A549 (cell line): ENCODE data around the gene LOXL4. TPM values are rescaled to one million over a fixed set of nuclear protein-coding genes. Genes with fewer than 3 reads are reported as not detected.
A peak's percentile ranks its signal among the peaks of the same experiment; 100 is the strongest.

Experiments used
- ATAC-seq, 2 experiments: fragments of 200-7000 bp in 1 of 2; fragments of >200 bp in 1 of 2; cut with Nextera tagmentation in 1 of 2; cut with Tn5 transposase in 1 of 2; 3 replicates each; pipeline versions ENCODE4 v1.8.0 to v1.9.1; 2018 to 2020; ENCODE audit warnings: mild to moderate bottlenecking in 1 of 2, moderate library complexity in 1 of 2
- CTCF ChIA-PET: fragments of 300-600 bp; sonication (Branson Sonifier 250); formaldehyde crosslinking; extraction: SDS; loops from one replicate; lab custom pipeline; 2021; ENCODE audit warnings: antibody characterized with exemption, inconsistent platforms; lab: Yijun Ruan, JAX
- POLR2A ChIA-PET: fragments of 350-600 bp; formaldehyde crosslinking; extraction: SDS; loops from one replicate; lab custom pipeline; 2021; ENCODE audit warnings: antibody characterized with exemption, inconsistent platforms; lab: Yijun Ruan, JAX
- DNase-seq, 2 experiments: peaks; one replicate each; pipeline versions ENCODE4 v3.0.0 to v3.0.0-alpha.2; 2011 to 2016; ENCODE audit warnings: low read depth in 1 of 2, low spot score in 1 of 2
- FAIRE-seq: peaks from 2 replicates; lab custom pipeline; 2011; peaks lifted over from hg19 to GRCh38; lab: Jason Lieb, UNC
- H3K27ac ChIP-seq, 2 experiments: fragments of >200 bp; sonication (Bioruptor Twin); formaldehyde crosslinking; 3 replicates each; pipeline ENCODE4 v1.5.1; 2016 to 2017
- H3K4me1 ChIP-seq: fragments of >200 bp; sonication (Bioruptor Twin); formaldehyde crosslinking; 3 replicates; pipeline ENCODE4 v1.6.1; 2016
- H3K4me2 ChIP-seq: fragments of >200 bp; sonication (Bioruptor Twin); formaldehyde crosslinking; 3 replicates; pipeline ENCODE4 v1.6.1; 2016
- H3K4me3 ChIP-seq: fragments of >200 bp; sonication (Bioruptor Twin); formaldehyde crosslinking; 3 replicates; pipeline ENCODE4 v1.5.1; 2016
- H3K9me3 ChIP-seq: fragments of >200 bp; sonication (Bioruptor Twin); formaldehyde crosslinking; 3 replicates; pipeline ENCODE4 v1.6.1; 2016
- ATOH8 ChIP-seq: fragments of 250-450 bp; sonication (Bioruptor Pico); IDR thresholded peaks from 2 replicates; pipeline ENCODE4 v1.5.0; 2020; ENCODE audit warnings: low read depth, mild to moderate bottlenecking, moderate library complexity
- BHLHE40 ChIP-seq: IDR thresholded peaks from 2 replicates; pipeline ENCODE4 v1.6.1; 2012; ENCODE audit warnings: low read depth, low read length, inconsistent platforms
- CBX8 ChIP-seq: fragments of 200-600 bp; sonication (generic); IDR thresholded peaks from 2 replicates; pipeline ENCODE4 v1.6.1; 2016
- CEBPB ChIP-seq, 2 experiments: fragments of >200 bp in 1 of 2; sonication (Bioruptor Twin) in 1 of 2; formaldehyde crosslinking in 1 of 2; IDR thresholded peaks; 2 replicates each; pipeline ENCODE4 v1.6.1; 2012 to 2016
- CHD4 ChIP-seq: fragments of 200-600 bp; sonication (generic); IDR thresholded peaks from 2 replicates; pipeline ENCODE4 v1.6.1; 2016; ENCODE audit warnings: antibody characterized with exemption, mild to moderate bottlenecking, borderline replicate concordance
- CTCF ChIP-seq: fragments of >200 bp; sonication (Bioruptor Twin); formaldehyde crosslinking; IDR thresholded peaks from 3 replicates; pipeline ENCODE4 v1.5.1; 2016
- EHMT2 ChIP-seq: fragments of 200-600 bp; sonication (generic); IDR thresholded peaks from 2 replicates; pipeline ENCODE4 v1.6.1; 2016; ENCODE audit warnings: antibody characterized with exemption, low read depth, mild to moderate bottlenecking, moderate library complexity
- ELK1 ChIP-seq: fragments of 150-350 bp; IDR thresholded peaks from 2 replicates; pipeline ENCODE4 v1.6.1; 2014; ENCODE audit warnings: low read depth, mild to moderate bottlenecking, low read length
- EP300 ChIP-seq, 2 experiments: fragments of >200 bp; sonication (Bioruptor Twin); formaldehyde crosslinking; IDR thresholded peaks; 2 replicates in 1 of 2; 3 replicates in 1 of 2; pipeline ENCODE4 v1.6.1; 2016 to 2017
- FOSB ChIP-seq: fragments of 250-450 bp; sonication (Bioruptor Pico); IDR thresholded peaks from 2 replicates; pipeline ENCODE4 v1.5.0; 2020; ENCODE audit warnings: mild to moderate bottlenecking, moderate library complexity
- HDAC2 ChIP-seq: fragments of 200-600 bp; sonication (generic); IDR thresholded peaks from 2 replicates; pipeline ENCODE4 v1.6.1; 2016
- HMGXB4 ChIP-seq: fragments of 250-450 bp; sonication (Bioruptor Pico); IDR thresholded peaks from 2 replicates; pipeline ENCODE4 v1.5.0; 2021; ENCODE audit warnings: mild to moderate bottlenecking, moderate library complexity, borderline replicate concordance
- KDM5A ChIP-seq: fragments of 200-600 bp; sonication (generic); IDR thresholded peaks from 2 replicates; pipeline ENCODE4 v1.6.1; 2016; ENCODE audit warnings: antibody characterized with exemption, mild to moderate bottlenecking
- MAX ChIP-seq: IDR thresholded peaks from 2 replicates; pipeline ENCODE4 v1.6.1; 2012
- NFE2L2 ChIP-seq: fragments of 150-350 bp; conservative IDR thresholded peaks from 2 replicates; pipeline ENCODE4 v1.6.1; 2014; ENCODE audit warnings: low read length
- NR3C1 ChIP-seq: fragments of >200 bp; sonication (Bioruptor Twin); formaldehyde crosslinking; IDR thresholded peaks from 3 replicates; pipeline ENCODE4 v1.6.1; 2017
- POLR2AphosphoS2 ChIP-seq: conservative IDR thresholded peaks from 2 replicates; pipeline ENCODE4 v1.6.1; 2012; ENCODE audit warnings: low read length, improper control_type of control experiment, inconsistent platforms
- RNF2 ChIP-seq: fragments of 200-600 bp; sonication (generic); IDR thresholded peaks from 2 replicates; pipeline ENCODE4 v1.6.1; 2016; ENCODE audit warnings: low read depth, mild to moderate bottlenecking, antibody characterized with exemption, moderate library complexity, borderline replicate concordance
- ZC3H11A ChIP-seq: fragments of 450-650 bp; IDR thresholded peaks from 2 replicates; pipeline ENCODE4 v1.6.1; 2014; ENCODE audit warnings: antibody characterized with exemption, mild to moderate bottlenecking
- ZFP36 ChIP-seq: fragments of 450-650 bp; IDR thresholded peaks from 2 replicates; pipeline ENCODE4 v1.6.1; 2014; ENCODE audit warnings: borderline replicate concordance; ENCODE audit not compliant: partially characterized antibody
- WGBS: methylation state at CpG from one replicate; pipeline ENCODE4 v1.1.6; 2017; ENCODE audit errors: missing lambda C conversion rate; 5-methylcytosine and 5-hydroxymethylcytosine counted together
- polyA minus RNA-seq: library from RNA; depleted of rRNA, polyadenylated mRNA; stranded (reverse); fragments of >200 nt; gene quantifications from 2 replicates; pipeline ENCODE4 v1.2.3, GENCODE V29; 2011; rRNA and poly(A)+ RNA removed
- polyA plus RNA-seq, 4 experiments: library from polyadenylated mRNA; depleted of rRNA in 3 of 4; stranded (reverse); fragments of >200 nt; fragmentation: RNase III in 1 of 4; extraction: RNeasy Plus Mini Kit Qiagen cat#74134 plus additional on column Dnase treatment in 1 of 4; gene quantifications; 2 replicates in 3 of 4; 3 replicates in 1 of 4; pipeline ENCODE4 v1.2.3, GENCODE V29; 2011 to 2017

LOXL4 gene
- 2.1 and 2.3 TPM in 2 replicates for polyA plus RNA-seq (2011; rRNA removed)
- 0.73 and 1.1 TPM in 2 replicates for polyA plus RNA-seq (2012; cell fraction: cytosol; rRNA removed)
- polyA plus RNA-seq (2012; cell fraction: nucleus; rRNA removed) = 1.5 and 1.9 TPM in 2 replicates
- 1.6 to 2.4 TPM (median 2.0 TPM) in 3 replicates for polyA plus RNA-seq (2017; fragmentation: RNase III; extraction: RNeasy Plus Mini Kit Qiagen cat#74134 plus additional on column Dnase treatment)
- polyA minus RNA-seq = 1.8 and 3.0 TPM in 2 replicates

GRCh38 chr10:98267894-98268693 lies at the start of gene LOXL4:
LOXL4 (minus strand) TSS chr10:98268194; CDS start chr10:98263019, 5,175 bp downstream.
- CTCF ChIA-PET = interaction anchor here (0.9 to 1.3 kb wide), 5 partner anchors 8 to 45 kb away, joined by 3 to 4 read pairs (median 3); no protein-coding TSS in a partner anchor
- H3K4me1 ChIP-seq = peaks cover 29% of the 10 kb centered on the region

GRCh38 chr10:98316661-98317060 lies 48.7 kb upstream of the LOXL4 start:
- no peak for DNase-seq
- ATAC-seq = no peak
- TF ChIP-seq ZFP36 = no peak
- TF ChIP-seq EHMT2 = no peak
- TF ChIP-seq NFE2L2 = no peak
- no peak for TF ChIP-seq ELK1
- TF ChIP-seq NR3C1 = no peak
- TF ChIP-seq EP300 (IDR thresholded peaks at IDR 0.05) = no peak
- TF ChIP-seq CTCF = no peak
- TF ChIP-seq FOSB (CRISPR knock-in tag) = no peak
- TF ChIP-seq HDAC2 = no peak
- Histone ChIP-seq H3K4me1 (no peaks in the 10 kb centered on the region), H3K9me3 (no peaks in the 10 kb centered on the region), H3K4me3 (no peak overlapping the region), H3K27ac (no peak overlapping the region), H3K4me2 (no peak overlapping the region)
- FAIRE-seq = no peak
- POLR2A ChIA-PET = no interaction called here
- CTCF ChIA-PET = interaction anchor here (0.9 kb wide), 1 partner anchor 146 kb away, joined by 3 read pairs; no protein-coding TSS in a partner anchor

More at GRCh38 chr10:98267894-98268693, at the start of gene LOXL4:
- Histone ChIP-seq H3K27ac (peak within 1 kb of the TSS; percentile 72 to 88), H3K4me3 (peak within 1 kb of the TSS; percentile 48), H3K4me2 (peak within 1 kb of the TSS; percentile 73), H3K9me3 (no peaks in the 10 kb centered on the region)
- TF ChIP-seq CEBPB (IDR thresholded peaks at IDR 0.05) = no peak
- no peak for TF ChIP-seq MAX
- no peak for TF ChIP-seq POLR2AphosphoS2
- TF ChIP-seq CHD4 = no peak
- no peak for TF ChIP-seq CTCF
- no peak for TF ChIP-seq ATOH8 (CRISPR knock-in tag)
- TF ChIP-seq KDM5A = no peak
- TF ChIP-seq BHLHE40 = no peak
- TF ChIP-seq ZC3H11A = no peak
- no peak for TF ChIP-seq RNF2
- TF ChIP-seq CBX8 = no peak
- no peak for TF ChIP-seq HMGXB4 (CRISPR knock-in tag)
- no peak for FAIRE-seq
- DNase-seq = peak; percentile 21 to 32
- WGBS = 33% methylated on average over 21 of the region's 75 CpGs
- peak; percentile 14 to 45; a peak in 5 of 6 replicates for ATAC-seq
- POLR2A ChIA-PET = no interaction called here
